Suprapubic skin (tissue), 3 donors: Measurements from ENCODE around the gene IGSF23.

Experiments
- CTCF ChIP-seq, 2 donors: fragments of 200-600 bp in 1 of 2; fragments of 450-650 bp in 1 of 2; sonication (generic) in 1 of 2; IDR thresholded peaks; one replicate each; pipeline ENCODE4 v1.5.1; 2016 to 2019; ENCODE audit warnings: antibody characterized with exemption in 2 of 2, mild to moderate bottlenecking in 1 of 2, moderate library complexity in 1 of 2
- POLR2A ChIP-seq, 2 donors: fragments of 450-650 bp; IDR thresholded peaks; one replicate each; pipeline ENCODE4 v1.6.1; 2017; ENCODE audit warnings: antibody characterized with exemption in 2 of 2, mild to moderate bottlenecking in 2 of 2, moderate library complexity in 2 of 2

GRCh38 chr19:44579663-44580365, 33.5 kb upstream of the IGSF23 start:
- no peak for TF ChIP-seq POLR2A (IDR thresholded peaks at IDR 0.05)
- TF ChIP-seq CTCF (IDR thresholded peaks at IDR 0.05), result no peak
